ENCODE data around the gene CTPS1. TPM values are rescaled to one million over a fixed set of nuclear protein-coding genes. Genes with fewer than 3 reads are reported as not detected.

CTPS1 gene
- total RNA-seq, 4 donors from 2014 or later = 30.9 to 70.1 (median 51.3) TPM

- H3K4me1 ChIP-seq = peaks cover 0 to 3% of the 10 kb centered on the region in 2 donors
- no peaks in the 10 kb centered on the region for H3K27me3 ChIP-seq
- no peaks in the 10 kb centered on the region for H3K9me3 ChIP-seq
- no peak overlapping the region for H3K27ac ChIP-seq
- no peak for TF ChIP-seq POLR2A (IDR thresholded peaks at IDR 0.05)
- TF ChIP-seq, protein P1, sequence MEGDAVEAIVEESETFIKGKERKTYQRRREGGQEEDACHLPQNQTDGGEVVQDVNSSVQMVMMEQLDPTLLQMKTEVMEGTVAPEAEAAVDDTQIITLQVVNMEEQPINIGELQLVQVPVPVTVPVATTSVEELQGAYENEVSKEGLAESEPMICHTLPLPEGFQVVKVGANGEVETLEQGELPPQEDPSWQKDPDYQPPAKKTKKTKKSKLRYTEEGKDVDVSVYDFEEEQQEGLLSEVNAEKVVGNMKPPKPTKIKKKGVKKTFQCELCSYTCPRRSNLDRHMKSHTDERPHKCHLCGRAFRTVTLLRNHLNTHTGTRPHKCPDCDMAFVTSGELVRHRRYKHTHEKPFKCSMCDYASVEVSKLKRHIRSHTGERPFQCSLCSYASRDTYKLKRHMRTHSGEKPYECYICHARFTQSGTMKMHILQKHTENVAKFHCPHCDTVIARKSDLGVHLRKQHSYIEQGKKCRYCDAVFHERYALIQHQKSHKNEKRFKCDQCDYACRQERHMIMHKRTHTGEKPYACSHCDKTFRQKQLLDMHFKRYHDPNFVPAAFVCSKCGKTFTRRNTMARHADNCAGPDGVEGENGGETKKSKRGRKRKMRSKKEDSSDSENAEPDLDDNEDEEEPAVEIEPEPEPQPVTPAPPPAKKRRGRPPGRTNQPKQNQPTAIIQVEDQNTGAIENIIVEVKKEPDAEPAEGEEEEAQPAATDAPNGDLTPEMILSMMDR (IDR thresholded peaks at IDR 0.05) = no peak
- no peak overlapping the region for H3K4me3 ChIP-seq
- intact Hi-C loops (cut with DNase I; ENCODE audit: low total_unique reads) = no loop called here
- H3K36me3 ChIP-seq = no peaks in the 10 kb centered on the region
- DNase-seq = no peak
Observed at GRCh38 chr1:41020654-41021053, 41.2 kb downstream of the CTPS1 start.

DNA sequence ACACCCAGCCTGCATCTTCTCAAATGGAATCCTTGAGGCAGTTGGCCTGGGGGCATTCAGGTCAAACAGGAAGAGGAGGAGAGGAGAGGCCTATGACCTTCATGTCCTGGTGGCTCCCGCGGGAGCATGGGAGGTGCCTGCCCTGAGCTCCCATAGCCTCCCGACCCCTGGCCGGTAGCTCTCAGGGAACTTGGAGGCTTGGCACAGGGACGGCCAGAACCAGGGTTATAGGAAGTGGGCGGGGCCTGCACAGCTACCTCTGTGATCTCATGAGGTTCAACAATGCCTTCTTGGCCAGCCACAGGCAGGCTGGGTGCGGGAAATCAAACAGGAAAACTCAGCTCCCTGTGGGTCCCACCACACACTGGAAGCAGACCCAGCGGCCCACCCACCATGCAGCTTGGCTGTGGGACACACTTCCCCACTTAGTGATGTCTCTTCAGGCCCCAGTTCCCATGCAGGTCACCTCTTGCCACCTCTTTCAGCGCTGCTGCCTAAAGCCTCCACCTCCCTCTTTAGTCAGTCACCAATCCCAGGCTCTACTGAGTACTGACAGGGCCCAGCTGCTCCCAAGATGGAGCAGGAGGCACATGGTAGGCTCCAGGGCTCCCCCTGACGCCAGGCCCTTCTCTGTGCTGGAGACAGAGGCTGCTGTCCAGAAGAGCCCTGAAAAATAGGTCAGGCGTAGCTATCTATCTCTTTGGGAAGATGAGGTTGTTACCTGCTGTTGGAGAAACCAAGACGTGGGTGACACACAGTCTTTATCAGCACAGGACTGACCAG lies 42.2 kb downstream of the CTPS1 start, which contains the start of gene SLFNL1:
SLFNL1 (minus strand) TSS at position 200 of the 783 bp plus-strand sequence. CDS start 1,065 bp downstream, outside the sequence.
- peaks cover 0 to 3% of the 10 kb centered on the region in 2 donors for H3K4me1 ChIP-seq
- H3K27me3 ChIP-seq = no peaks in the 10 kb centered on the region
- no peak for DNase-seq
- intact Hi-C loops (cut with DNase I; ENCODE audit: low total_unique reads) = no loop called here
- no peaks in the 10 kb centered on the region for H3K9me3 ChIP-seq
- H3K4me3 ChIP-seq = no peak within 1 kb of the TSS
- H3K36me3 ChIP-seq = no peaks in the 10 kb centered on the region
- H3K27ac ChIP-seq = no peak within 1 kb of the TSS
- TF ChIP-seq, protein P1 (IDR thresholded peaks at IDR 0.05) = no peak
- TF ChIP-seq POLR2A (IDR thresholded peaks at IDR 0.05) = no peak

DNA sequence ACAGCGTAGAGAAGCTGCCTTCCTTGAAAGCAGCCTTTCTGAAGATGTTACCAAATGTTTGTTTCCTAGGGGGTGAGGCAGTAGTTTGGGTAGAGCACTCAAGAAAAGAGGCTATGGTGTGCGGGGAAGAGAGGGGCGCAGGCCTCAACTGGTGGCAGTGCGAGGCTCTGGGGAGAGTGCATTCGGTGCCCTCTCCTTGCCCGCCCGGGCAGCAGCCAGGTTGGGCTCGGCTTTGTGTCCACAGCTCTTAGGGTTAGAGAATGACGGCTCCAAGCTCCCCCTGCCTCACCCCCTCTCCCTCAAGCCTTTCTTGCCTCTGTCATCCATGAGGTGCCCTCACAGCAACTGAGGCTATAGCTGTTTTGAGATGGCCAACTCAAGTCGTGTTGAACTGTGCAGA lies 42.9 kb downstream of the CTPS1 start:
- Histone ChIP-seq H3K4me1 (peaks cover 0 to 3% of the 10 kb centered on the region in 2 donors), H3K36me3 (no peaks in the 10 kb centered on the region), H3K27me3 (no peaks in the 10 kb centered on the region), H3K27ac (no peak overlapping the region), H3K9me3 (no peaks in the 10 kb centered on the region), H3K4me3 (no peak overlapping the region)
- TF ChIP-seq, protein P1 (IDR thresholded peaks at IDR 0.05) = no peak
- TF ChIP-seq POLR2A (IDR thresholded peaks at IDR 0.05) = no peak
- intact Hi-C loops (cut with DNase I; ENCODE audit: low total_unique reads) = no loop called here
- no peak for DNase-seq

GRCh38 chr1:41023279-41023990 lies 43.9 kb downstream of the CTPS1 start:
- H3K4me3 ChIP-seq = no peak overlapping the region
- intact Hi-C loops (cut with DNase I; ENCODE audit: low total_unique reads) = no loop called here

More at GRCh38 chr1:41023279-41023990, 43.9 kb downstream of the CTPS1 start:
- no peak overlapping the region for H3K27ac ChIP-seq
- TF ChIP-seq POLR2A (IDR thresholded peaks at IDR 0.05) = no peak
- TF ChIP-seq, protein P1 (IDR thresholded peaks at IDR 0.05) = peak in 1 of 4 experiments; percentile 16
- H3K4me1 ChIP-seq = peaks cover 0 to 3% of the 10 kb centered on the region in 2 donors
- DNase-seq = no peak
- no peaks in the 10 kb centered on the region for H3K27me3 ChIP-seq
- no peaks in the 10 kb centered on the region for H3K9me3 ChIP-seq
- no peaks in the 10 kb centered on the region for H3K36me3 ChIP-seq

All from uterus (tissue), 4 donors.